Endothelial cell of umbilical vein (primary cell): Measurements from ENCODE around the gene RALB. TPM values are rescaled to one million over a fixed set of nuclear protein-coding genes. Genes with fewer than 3 reads are reported as not detected.

Experiments
- BruUV-seq: library from RNA; stranded (reverse); fragments of 400-500 nt; replicated peaks from 2 replicates; lab custom pipeline; 2021; lab: Mats Ljungman, UMichigan
- CTCF ChIA-PET: fragments of 300-600, 350-600 bp; sonication (Branson Sonifier 250); formaldehyde crosslinking; loops from one replicate; lab custom pipeline; 2021; ENCODE audit warnings: antibody characterized with exemption, inconsistent platforms; lab: Charles Lee
- POLR2A ChIA-PET: fragments of 300-600, 350-600 bp; sonication (Branson Sonifier 250); formaldehyde crosslinking; loops from one replicate; lab custom pipeline; 2021; ENCODE audit warnings: antibody characterized with exemption, inconsistent platforms; lab: Charles Lee
- DNase-seq: peaks from one replicate; pipeline ENCODE4 v3.0.0-alpha.2; 2011; ENCODE audit warnings: low read depth, low spot score
- FAIRE-seq: peaks from 2 replicates; lab custom pipeline; 2011; peaks lifted over from hg19 to GRCh38; lab: Jason Lieb, UNC
- H2AFZ ChIP-seq: 2 replicates; pipeline ENCODE4 v1.6.0; 2012; ENCODE audit warnings: low read depth, low read length, control low read depth, inconsistent platforms
- H3K27ac ChIP-seq: 2 replicates; pipeline ENCODE4 v1.5.1; 2011; ENCODE audit warnings: low read depth, mild to moderate bottlenecking, control low read depth, low read length, moderate library complexity; ENCODE audit not compliant: insufficient read depth
- H3K27me3 ChIP-seq, 2 experiments: 2 replicates each; pipeline versions ENCODE4 v1.6.0 to v1.6.1; 2011; ENCODE audit warnings: low read length in 2 of 2, mixed read lengths in 1 of 2; ENCODE audit not compliant: control insufficient read depth in 2 of 2, insufficient read depth in 2 of 2
- H3K36me3 ChIP-seq, 2 experiments: 2 replicates in 1 of 2; 3 replicates in 1 of 2; pipeline ENCODE4 v1.5.1; 2011; ENCODE audit warnings: low read length in 2 of 2, mild to moderate bottlenecking in 1 of 2, moderate library complexity in 1 of 2; ENCODE audit not compliant: control insufficient read depth in 2 of 2, insufficient read depth in 2 of 2; ENCODE audit errors: extremely low read depth in 1 of 2
- H3K4me1 ChIP-seq: 3 replicates; pipeline ENCODE4 v1.5.1; 2011; ENCODE audit warnings: mild to moderate bottlenecking, low read length; ENCODE audit not compliant: control insufficient read depth, insufficient read depth; ENCODE audit errors: extremely low read depth
- H3K4me2 ChIP-seq: 2 replicates; pipeline ENCODE4 v1.6.1; 2011; ENCODE audit warnings: low read length, control low read depth, mixed read lengths; ENCODE audit not compliant: insufficient read depth
- H3K4me3 ChIP-seq, 3 experiments: fragments of 200-600 bp in 1 of 3; sonication (generic), shearing (Covaris generic) in 1 of 3; replicated peaks in 1 of 3; 2 replicates each; pipeline ENCODE4 v1.5.1; 2011 to 2016; ENCODE audit warnings: control low read depth in 3 of 3, low read length in 3 of 3, mild to moderate bottlenecking in 2 of 3, inconsistent platforms in 1 of 3, low read depth in 1 of 3, moderate library complexity in 1 of 3; ENCODE audit not compliant: insufficient read depth in 1 of 3
- H3K79me2 ChIP-seq: 2 replicates; pipeline ENCODE4 v1.6.0; 2012; ENCODE audit warnings: low read length, inconsistent platforms; ENCODE audit not compliant: control insufficient read depth, insufficient read depth
- H3K9ac ChIP-seq: replicated peaks from 2 replicates; pipeline ENCODE3; 2011; ENCODE audit warnings: low read length, control low read depth; ENCODE audit not compliant: insufficient read depth; ENCODE audit errors: extremely low read depth
- H3K9me1 ChIP-seq: replicated peaks from 3 replicates; pipeline ENCODE4 v1.6.0; 2011; ENCODE audit warnings: mild to moderate bottlenecking, low read length; ENCODE audit not compliant: control insufficient read depth, insufficient read depth; ENCODE audit errors: extremely low read depth
- H3K9me3 ChIP-seq: replicated peaks from 2 replicates; pipeline ENCODE4 v1.5.1; 2012; ENCODE audit warnings: low read length, inconsistent platforms; ENCODE audit not compliant: control insufficient read depth, insufficient read depth
- H4K20me1 ChIP-seq: replicated peaks from 2 replicates; pipeline ENCODE3; 2011; ENCODE audit warnings: mild to moderate bottlenecking, low read length; ENCODE audit not compliant: control insufficient read depth, insufficient read depth; ENCODE audit errors: extremely low read depth
- EZH2 ChIP-seq: IDR thresholded peaks from 2 replicates; pipeline ENCODE4 v1.6.1; 2012; ENCODE audit warnings: borderline replicate concordance, low read depth, mild to moderate bottlenecking, moderate library complexity, low read length, inconsistent platforms; ENCODE audit not compliant: severe bottlenecking
- FOS ChIP-seq: IDR thresholded peaks from 2 replicates; pipeline ENCODE4 v1.6.1; 2011; ENCODE audit warnings: mild to moderate bottlenecking, low read length, moderate library complexity, borderline replicate concordance; ENCODE audit not compliant: insufficient read depth
- GATA2 ChIP-seq: IDR thresholded peaks from 2 replicates; pipeline ENCODE4 v1.7.0; 2011; ENCODE audit warnings: low read depth, mild to moderate bottlenecking, moderate library complexity, mixed read lengths, low read length; ENCODE audit not compliant: insufficient read length, insufficient read depth
- JUN ChIP-seq: IDR thresholded peaks from 2 replicates; pipeline ENCODE4 v1.6.1; 2011; ENCODE audit warnings: borderline replicate concordance, low read depth; ENCODE audit not compliant: insufficient read length, insufficient read depth
- MYC ChIP-seq: IDR thresholded peaks from one replicate; pipeline ENCODE4 v1.6.1; 2011; ENCODE audit warnings: mild to moderate bottlenecking, low read depth, low read length
- POLR2A ChIP-seq: IDR thresholded peaks from 2 replicates; pipeline ENCODE4 v1.6.1; 2012; ENCODE audit warnings: low read depth, mild to moderate bottlenecking, control low read depth, low read length
- POLR2AphosphoS5 ChIP-seq: IDR thresholded peaks from 2 replicates; pipeline ENCODE4 v1.6.1; 2012; ENCODE audit warnings: low read depth, mild to moderate bottlenecking, control low read depth, low read length, moderate library complexity; ENCODE audit not compliant: insufficient read depth
- dilution Hi-C: fragments of 300-500 bp; cut with MboI; formaldehyde crosslinking; loops from one replicate; pipeline ENCODE4 v1.15.0; 2019; ENCODE audit warnings: low sequenced_read_pairs; ENCODE audit not compliant: extremely low pct_ligation_motif_present
- intact Hi-C: fragments of 100-400 bp; cut with micrococcal nuclease; formaldehyde crosslinking; loops from one replicate; pipeline ENCODE4 v1.10.0; 2022
- polyA plus RNA-seq, 4 experiments: library from polyadenylated mRNA; depleted of rRNA in 3 of 4; stranded (reverse) in 3 of 4; unstranded in 1 of 4; fragments of >200 nt; gene quantifications; 2 replicates each; pipeline versions ENCODE4 v1.2.1 to v1.2.3, GENCODE V29; 2011 to 2012; ENCODE audit warnings: missing spikeins in 1 of 4
- total RNA-seq: library from RNA; stranded (reverse); gene quantifications from 2 replicates; pipeline ENCODE4 v1.2.3, GENCODE V29; 2021
- TF ChIP-seq, protein P1 (sequence below): IDR thresholded peaks from 2 replicates; pipeline ENCODE4 v1.6.1; 2011; ENCODE audit not compliant: insufficient read depth, insufficient read length
- TF ChIP-seq, protein P2 (sequence below), 2 donors: IDR thresholded peaks; 1 replicate in 1 of 2; 2 replicates in 1 of 2; pipeline ENCODE4 v1.5.1; 2011; ENCODE audit warnings: low read length in 2 of 2, mild to moderate bottlenecking in 2 of 2, moderate library complexity in 2 of 2, control low read depth in 1 of 2, inconsistent platforms in 1 of 2, low read depth in 1 of 2; ENCODE audit not compliant: insufficient read depth in 1 of 2; ENCODE audit errors: extremely low read depth in 1 of 2

Gene RALB
- total and polyA plus RNA-seq, 2 donors (not counting 3 experiments of a cell fraction or from before 2014, with no cell fraction given): 105 to 115 TPM

DNA sequence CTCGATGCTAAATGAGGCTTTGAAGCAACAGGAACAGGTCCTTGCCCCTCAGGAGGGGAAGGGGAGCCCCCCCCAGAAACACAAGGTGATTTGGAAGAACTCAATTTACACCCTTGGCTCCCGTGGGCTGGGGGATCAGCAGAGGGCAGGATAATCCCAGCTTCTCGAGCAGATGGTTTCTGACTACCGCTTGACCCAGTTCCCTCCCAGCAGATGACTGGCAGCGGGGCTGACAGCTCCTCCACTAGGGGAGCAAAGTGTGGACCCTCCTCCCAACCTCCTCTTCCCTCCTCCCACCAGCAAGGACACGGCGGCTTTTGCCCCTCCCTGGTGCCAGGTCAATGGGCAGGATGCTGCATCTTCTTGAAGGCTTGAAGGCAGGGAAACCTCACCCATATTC lies 89.8 kb downstream of the RALB start:
- dilution Hi-C loops: no loop called here
- H3K4me2 ChIP-seq: no peak overlapping the region
- intact Hi-C loops: no loop called here
- H3K9me3 ChIP-seq: no peaks in the 10 kb centered on the region
- H3K27me3 ChIP-seq: peaks cover 37 to 56% of the 10 kb centered on the region in 2 experiments
- DNase-seq (no peak), FAIRE-seq (no peak)
- no peaks in the 10 kb centered on the region for H3K4me1 ChIP-seq
- no peak overlapping the region for H3K9ac ChIP-seq
- H3K9me1 ChIP-seq: no peaks in the 10 kb centered on the region
- no peaks in the 10 kb centered on the region for H3K36me3 ChIP-seq
- ChIA-PET CTCF (interaction anchor here (0.7 to 6.1 kb wide), 16 partner anchors 8 to 340 kb away, joined by 3 to 148 read pairs (median 8); no protein-coding TSS in a partner anchor), POLR2A (no interaction called here)
- no peak overlapping the region for H2AFZ ChIP-seq
- BruUV-seq: no TSS peak
- no peaks in the 10 kb centered on the region for H4K20me1 ChIP-seq
- H3K79me2 ChIP-seq: no peaks in the 10 kb centered on the region
- TF ChIP-seq JUN: no peak
- TF ChIP-seq, protein P1, sequence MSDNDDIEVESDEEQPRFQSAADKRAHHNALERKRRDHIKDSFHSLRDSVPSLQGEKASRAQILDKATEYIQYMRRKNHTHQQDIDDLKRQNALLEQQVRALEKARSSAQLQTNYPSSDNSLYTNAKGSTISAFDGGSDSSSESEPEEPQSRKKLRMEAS: no peak
- TF ChIP-seq EZH2: no peak
- TF ChIP-seq GATA2: no peak
- TF ChIP-seq MYC: no peak
- TF ChIP-seq, protein P2, sequence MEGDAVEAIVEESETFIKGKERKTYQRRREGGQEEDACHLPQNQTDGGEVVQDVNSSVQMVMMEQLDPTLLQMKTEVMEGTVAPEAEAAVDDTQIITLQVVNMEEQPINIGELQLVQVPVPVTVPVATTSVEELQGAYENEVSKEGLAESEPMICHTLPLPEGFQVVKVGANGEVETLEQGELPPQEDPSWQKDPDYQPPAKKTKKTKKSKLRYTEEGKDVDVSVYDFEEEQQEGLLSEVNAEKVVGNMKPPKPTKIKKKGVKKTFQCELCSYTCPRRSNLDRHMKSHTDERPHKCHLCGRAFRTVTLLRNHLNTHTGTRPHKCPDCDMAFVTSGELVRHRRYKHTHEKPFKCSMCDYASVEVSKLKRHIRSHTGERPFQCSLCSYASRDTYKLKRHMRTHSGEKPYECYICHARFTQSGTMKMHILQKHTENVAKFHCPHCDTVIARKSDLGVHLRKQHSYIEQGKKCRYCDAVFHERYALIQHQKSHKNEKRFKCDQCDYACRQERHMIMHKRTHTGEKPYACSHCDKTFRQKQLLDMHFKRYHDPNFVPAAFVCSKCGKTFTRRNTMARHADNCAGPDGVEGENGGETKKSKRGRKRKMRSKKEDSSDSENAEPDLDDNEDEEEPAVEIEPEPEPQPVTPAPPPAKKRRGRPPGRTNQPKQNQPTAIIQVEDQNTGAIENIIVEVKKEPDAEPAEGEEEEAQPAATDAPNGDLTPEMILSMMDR (IDR thresholded peaks at IDR 0.05; ENCODE audit: extremely low read depth in 1 of 2, insufficient read depth in 1 of 2, low read depth in 1 of 2, low read length in 2 of 2): no peak
- TF ChIP-seq FOS: no peak
- no peak for TF ChIP-seq POLR2A
- TF ChIP-seq POLR2AphosphoS5: no peak
- H3K4me3 ChIP-seq: no peak overlapping the region
- no peak overlapping the region for H3K27ac ChIP-seq
